Smooth muscle cell of bladder (primary cell): ENCODE results near the gene RPP25. TPM values are rescaled to one million over a fixed set of nuclear protein-coding genes. Genes with fewer than 3 reads are reported as not detected.

Experiments used
- total RNA-seq: library from RNA; depleted of rRNA; stranded (reverse); fragments of >200 nt; gene quantifications from 2 replicates; pipeline ENCODE4 v1.2.3, GENCODE V29; 2014

The RPP25 gene, protein sequence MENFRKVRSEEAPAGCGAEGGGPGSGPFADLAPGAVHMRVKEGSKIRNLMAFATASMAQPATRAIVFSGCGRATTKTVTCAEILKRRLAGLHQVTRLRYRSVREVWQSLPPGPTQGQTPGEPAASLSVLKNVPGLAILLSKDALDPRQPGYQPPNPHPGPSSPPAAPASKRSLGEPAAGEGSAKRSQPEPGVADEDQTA
- 7.3 and 8.5 TPM in 2 replicates for total RNA-seq

DNA sequence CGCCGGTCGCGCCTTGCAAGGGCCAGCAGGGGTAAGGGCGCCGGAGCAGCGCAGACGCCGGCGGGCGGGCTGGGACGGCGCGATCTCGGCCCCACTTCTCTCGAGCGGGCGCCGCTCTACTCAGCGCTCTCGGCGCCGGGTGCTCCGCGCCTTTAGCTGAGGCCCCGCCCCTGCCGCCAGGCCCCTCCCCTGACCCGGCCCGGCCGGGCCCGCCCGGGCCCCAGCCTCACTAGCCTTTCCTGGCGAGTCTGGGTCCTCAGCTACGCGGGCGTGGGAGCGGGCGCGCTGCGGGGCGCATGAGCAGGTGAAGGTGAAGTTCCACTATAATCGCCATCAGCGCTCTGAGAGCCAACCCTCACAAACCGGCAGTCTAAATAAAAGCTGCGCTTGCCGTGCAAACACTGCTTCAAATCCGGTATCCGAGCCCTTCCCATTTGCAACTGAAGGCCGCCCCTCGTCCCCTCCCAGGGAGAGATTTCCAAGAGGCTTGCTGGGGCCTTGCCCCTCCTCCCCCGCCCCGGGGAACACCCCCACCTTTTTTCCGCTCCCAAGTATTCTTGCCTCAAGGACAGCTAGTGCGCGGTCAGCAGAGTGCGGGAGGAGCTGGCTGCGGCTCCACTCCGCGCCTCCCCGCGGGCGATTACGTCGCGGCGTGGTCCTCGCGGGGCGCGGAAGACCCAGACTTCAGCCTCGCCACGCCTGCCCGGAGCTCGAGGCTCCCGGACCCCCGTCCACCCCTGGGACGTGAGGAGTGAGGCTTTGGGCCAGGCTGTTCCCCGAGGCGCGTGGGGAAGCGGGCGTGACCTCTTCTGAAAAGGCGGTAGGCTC lies at the start of gene RPP25:
TSS of gene RPP25 (minus strand) at position 125 of the 828 bp plus-strand sequence. CDS start 189 bp downstream, outside the sequence.

GRCh38 chr15:74995182-74995778 lies 38.7 kb upstream of the RPP25 start, which contains the start of gene SCAMP5:
Gene SCAMP5, plus strand, starts transcription at chr15:74995563. Its CDS starts 16,277 bp downstream, at chr15:75011840.

GRCh38 chr15:74937590-74938371 lies 18.8 kb downstream of the RPP25 start, which contains the start of gene COX5A:
Gene COX5A, minus strand, starts transcription at chr15:74938073. Its CDS starts 59 bp downstream, at chr15:74938014.

GRCh38 chr15:74906450-74907162 lies 50.0 kb downstream of the RPP25 start, which contains the start of gene FAM219B:
Gene FAM219B, minus strand, starts transcription at chr15:74906851. Its CDS starts 51 bp downstream, at chr15:74906800.

Other genes starting within 250 kb of the RPP25 start
- 0.09 and 0.71 TPM in 2 replicates for gene CYP1A1, start 231.2 kb downstream of the RPP25 start, total RNA-seq
- gene CYP1A2, start 207.9 kb downstream of the RPP25 start, total RNA-seq: not detected in 2 replicates
- gene CSK, start 174.7 kb downstream of the RPP25 start, total RNA-seq: 12.4 and 17.7 TPM in 2 replicates
- not detected in 2 replicates for gene LMAN1L, start 143.9 kb downstream of the RPP25 start, total RNA-seq
- not detected in 2 replicates for gene CPLX3, start 130.1 kb downstream of the RPP25 start, total RNA-seq
- gene ULK3, start 113.6 kb downstream of the RPP25 start, total RNA-seq: 9.7 and 11.9 TPM in 2 replicates
- 13.5 and 16.6 TPM in 2 replicates for gene SCAMP2, start 83.4 kb downstream of the RPP25 start, total RNA-seq
- gene MPI, start 66.7 kb downstream of the RPP25 start, total RNA-seq: 41.5 and 59.6 TPM in 2 replicates
- gene FAM219B, start 49.9 kb downstream of the RPP25 start, total RNA-seq: 37.1 and 37.2 TPM in 2 replicates
- 27.8 and 34.6 TPM in 2 replicates for gene COX5A, start 18.7 kb downstream of the RPP25 start, total RNA-seq
- gene SCAMP5, start 38.8 kb upstream of the RPP25 start, total RNA-seq: 1.6 and 3.0 TPM in 2 replicates
- 4.4 and 8.1 TPM in 2 replicates for gene PPCDC, start 66.8 kb upstream of the RPP25 start, total RNA-seq
- gene C15orf39, start 245.1 kb upstream of the RPP25 start, total RNA-seq: 1.6 and 1.9 TPM in 2 replicates